Measurements from ENCODE around the gene ZMYND11.

The ZMYND11 gene

DNA sequence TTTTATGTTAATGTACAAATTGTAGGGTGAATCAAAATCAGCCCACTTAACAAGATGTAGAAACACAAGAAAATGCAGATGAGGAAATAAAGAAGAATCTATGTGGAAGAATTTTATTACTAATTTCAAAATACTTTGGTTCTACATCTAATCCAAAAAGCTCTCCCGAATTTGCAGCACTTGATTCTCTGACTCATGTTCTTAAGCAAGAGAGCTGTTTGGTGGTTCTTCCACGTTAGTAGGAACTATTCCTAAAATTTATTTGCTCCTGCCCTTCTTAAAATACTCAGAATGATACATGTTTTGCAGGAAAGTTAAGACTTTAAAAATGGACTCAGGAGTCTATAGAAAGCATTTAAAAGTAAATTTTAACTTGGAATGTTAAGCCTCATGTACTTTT is 91.8 kb downstream of the ZMYND11 start:
- H3K27me3 ChIP-seq: no peaks in the 10 kb centered on the region
- no peaks in the 10 kb centered on the region for H3K4me1 ChIP-seq (ENCODE audit: control insufficient read depth in 1 of 2, insufficient read depth in 1 of 2, low read depth in 1 of 2, low read length in 1 of 2)
- no peaks in the 10 kb centered on the region for H3K36me3 ChIP-seq
- no peaks in the 10 kb centered on the region for H3K9me3 ChIP-seq
- no peak overlapping the region for H3K27ac ChIP-seq
- TF ChIP-seq CTCF (IDR thresholded peaks at IDR 0.05): no peak
- H3K4me3 ChIP-seq (ENCODE audit: low read depth in 1 of 2, low read length in 1 of 2): no peak overlapping the region

DNA sequence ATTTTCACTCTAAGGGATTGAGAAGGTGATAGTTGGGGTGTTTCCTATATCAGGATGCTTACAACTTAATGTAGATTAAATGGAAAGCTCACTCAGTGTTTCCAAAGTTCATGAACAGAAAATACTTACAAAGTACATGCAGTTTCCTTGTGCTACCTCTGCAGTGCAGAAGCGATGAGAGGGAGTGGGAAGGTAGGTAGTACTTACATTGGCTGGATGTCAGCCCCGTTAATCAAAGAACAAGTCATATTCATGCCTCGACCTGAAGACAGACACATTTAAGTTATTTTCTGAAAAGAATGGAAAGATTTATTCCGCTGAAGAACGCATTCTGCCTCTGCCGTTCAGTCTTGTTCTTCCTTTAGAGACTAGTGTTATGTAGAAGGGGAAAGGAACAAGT is 93.1 kb downstream of the ZMYND11 start:
- Histone ChIP-seq H3K4me3 (ENCODE audit: low read depth in 1 of 2, low read length in 1 of 2) (no peak overlapping the region), H3K36me3 (no peaks in the 10 kb centered on the region), H3K27ac (no peak overlapping the region), H3K9me3 (no peaks in the 10 kb centered on the region), H3K27me3 (no peaks in the 10 kb centered on the region), H3K4me1 (ENCODE audit: control insufficient read depth in 1 of 2, insufficient read depth in 1 of 2, low read depth in 1 of 2, low read length in 1 of 2) (no peaks in the 10 kb centered on the region)
- no peak for TF ChIP-seq CTCF (IDR thresholded peaks at IDR 0.05)

DNA sequence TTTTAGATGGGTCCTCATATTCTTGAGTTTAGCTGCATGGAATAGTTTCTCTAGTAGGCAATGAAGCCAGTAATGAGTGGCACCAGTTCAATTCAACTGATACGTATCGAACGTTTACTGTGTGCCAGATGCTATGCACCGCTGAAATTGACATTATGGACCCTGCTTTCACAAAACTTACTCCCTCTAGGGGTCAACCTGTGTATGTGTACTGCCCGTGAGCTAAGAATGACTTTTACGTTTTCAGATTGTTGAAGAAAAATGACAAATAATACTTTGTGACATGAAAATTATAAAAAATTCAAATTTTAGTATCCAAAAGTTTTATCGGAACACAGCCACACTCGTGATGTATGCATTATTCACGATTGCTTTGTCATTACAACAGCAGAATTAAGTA is 95.5 kb downstream of the ZMYND11 start:
- no peaks in the 10 kb centered on the region for H3K36me3 ChIP-seq
- H3K27me3 ChIP-seq: no peaks in the 10 kb centered on the region
- H3K4me3 ChIP-seq (ENCODE audit: low read depth in 1 of 2, low read length in 1 of 2): no peak overlapping the region
- TF ChIP-seq CTCF (IDR thresholded peaks at IDR 0.05): no peak
- no peaks in the 10 kb centered on the region for H3K4me1 ChIP-seq (ENCODE audit: control insufficient read depth in 1 of 2, insufficient read depth in 1 of 2, low read depth in 1 of 2, low read length in 1 of 2)
- no peak overlapping the region for H3K27ac ChIP-seq
- H3K9me3 ChIP-seq: no peaks in the 10 kb centered on the region

DNA sequence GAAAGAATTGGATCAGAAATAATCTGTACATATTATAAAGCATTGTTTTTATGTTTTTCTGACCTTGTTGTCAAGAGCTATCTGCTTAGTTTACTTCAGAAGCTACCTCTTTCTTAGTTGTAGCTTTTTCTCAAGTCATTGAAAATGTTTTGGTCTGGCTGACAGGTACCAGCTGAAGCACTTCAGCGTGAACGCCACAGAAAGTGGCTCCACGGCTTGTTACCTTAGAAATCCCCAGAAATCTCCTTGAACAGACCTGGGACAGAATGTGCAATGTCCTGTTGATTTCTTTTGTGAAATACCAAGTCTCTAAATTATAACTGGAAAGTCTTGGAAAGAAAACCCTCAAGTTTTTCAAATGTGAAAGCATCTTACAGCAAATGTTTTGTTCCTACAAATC is 96.8 kb downstream of the ZMYND11 start:
- Histone ChIP-seq H3K4me1 (ENCODE audit: control insufficient read depth in 1 of 2, insufficient read depth in 1 of 2, low read depth in 1 of 2, low read length in 1 of 2) (no peaks in the 10 kb centered on the region), H3K27me3 (no peaks in the 10 kb centered on the region), H3K27ac (no peak overlapping the region), H3K36me3 (no peaks in the 10 kb centered on the region), H3K9me3 (no peaks in the 10 kb centered on the region), H3K4me3 (ENCODE audit: low read depth in 1 of 2, low read length in 1 of 2) (no peak overlapping the region)
- no peak for TF ChIP-seq CTCF (IDR thresholded peaks at IDR 0.05)

DNA sequence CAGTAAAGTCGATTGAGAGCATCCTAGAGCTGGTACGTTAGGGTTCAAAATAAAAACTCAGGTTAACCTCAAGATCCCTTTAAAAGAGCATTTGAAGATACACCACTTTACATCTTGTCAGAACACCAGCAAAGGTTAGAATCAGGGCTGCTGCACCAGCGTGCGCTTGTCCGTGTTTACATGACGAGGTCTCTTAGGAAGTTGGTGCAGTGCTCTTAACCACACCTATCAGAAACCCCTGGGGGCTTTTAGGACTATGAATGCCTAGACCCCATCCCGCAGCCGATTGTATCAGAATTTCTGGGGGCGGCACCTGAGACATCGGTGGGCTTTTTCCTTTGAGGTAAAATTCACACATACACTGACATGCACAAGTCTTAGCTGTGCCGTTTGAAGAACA is 97.6 kb downstream of the ZMYND11 start:
- TF ChIP-seq CTCF (IDR thresholded peaks at IDR 0.05): no peak
- H3K4me1 ChIP-seq (ENCODE audit: control insufficient read depth in 1 of 2, insufficient read depth in 1 of 2, low read depth in 1 of 2, low read length in 1 of 2): no peaks in the 10 kb centered on the region
- no peak overlapping the region for H3K27ac ChIP-seq
- no peaks in the 10 kb centered on the region for H3K9me3 ChIP-seq
- no peaks in the 10 kb centered on the region for H3K36me3 ChIP-seq
- H3K27me3 ChIP-seq: no peaks in the 10 kb centered on the region
- no peak overlapping the region for H3K4me3 ChIP-seq (ENCODE audit: low read depth in 1 of 2, low read length in 1 of 2)
